ES-I3 (cell line): ENCODE measurements around the gene LIPC.

Experiments
- H3K36me3 ChIP-seq: 2 replicates; pipeline ENCODE4 v1.6.1; 2013; ENCODE audit warnings: mild to moderate bottlenecking, low read length, control low read depth, moderate library complexity; ENCODE audit not compliant: insufficient read depth
- H3K4me1 ChIP-seq: 2 replicates; pipeline ENCODE4 v1.6.1; 2013; ENCODE audit warnings: mild to moderate bottlenecking, control low read depth, low read length; ENCODE audit not compliant: insufficient read depth
- H3K9ac ChIP-seq: 2 replicates; pipeline ENCODE4 v1.6.1; 2013; ENCODE audit warnings: low read depth, mild to moderate bottlenecking, low read length, moderate library complexity
- H3K9me3 ChIP-seq: 2 replicates; pipeline ENCODE4 v1.6.1; 2013; ENCODE audit warnings: mild to moderate bottlenecking, low read length, moderate library complexity; ENCODE audit not compliant: control insufficient read depth, insufficient read depth

The LIPC gene

GRCh38 chr15:58503139-58504027 is 71.6 kb downstream of the LIPC start:
- no peaks in the 10 kb centered on the region for H3K4me1 ChIP-seq
- no peak overlapping the region for H3K9ac ChIP-seq
- H3K36me3 ChIP-seq: no peaks in the 10 kb centered on the region
- H3K9me3 ChIP-seq: no peaks in the 10 kb centered on the region

- H3K9ac ChIP-seq: no peak overlapping the region
- H3K9me3 ChIP-seq: no peaks in the 10 kb centered on the region
- no peaks in the 10 kb centered on the region for H3K4me1 ChIP-seq
- H3K36me3 ChIP-seq: no peaks in the 10 kb centered on the region
Observed at GRCh38 chr15:58504674-58505234, 73.0 kb downstream of the LIPC start.

GRCh38 chr15:58505581-58505980 is 73.8 kb downstream of the LIPC start:
- no peaks in the 10 kb centered on the region for H3K36me3 ChIP-seq
- H3K9me3 ChIP-seq: no peaks in the 10 kb centered on the region
- H3K9ac ChIP-seq: no peak overlapping the region
- H3K4me1 ChIP-seq: no peaks in the 10 kb centered on the region

- H3K9me3 ChIP-seq: no peaks in the 10 kb centered on the region
- no peak overlapping the region for H3K9ac ChIP-seq
- H3K4me1 ChIP-seq: no peaks in the 10 kb centered on the region
- H3K36me3 ChIP-seq: no peaks in the 10 kb centered on the region
Observed at GRCh38 chr15:58506064-58506490, 74.3 kb downstream of the LIPC start.

GRCh38 chr15:58506783-58507668 is 75.2 kb downstream of the LIPC start:
- Histone ChIP-seq H3K9me3 (no peaks in the 10 kb centered on the region), H3K4me1 (no peaks in the 10 kb centered on the region), H3K36me3 (no peaks in the 10 kb centered on the region), H3K9ac (no peak overlapping the region)

GRCh38 chr15:58509556-58509955 is 77.8 kb downstream of the LIPC start:
- no peak overlapping the region for H3K9ac ChIP-seq
- no peaks in the 10 kb centered on the region for H3K9me3 ChIP-seq
- no peaks in the 10 kb centered on the region for H3K36me3 ChIP-seq
- no peaks in the 10 kb centered on the region for H3K4me1 ChIP-seq

GRCh38 chr15:58510715-58511598 is 79.2 kb downstream of the LIPC start:
- H3K9ac ChIP-seq: no peak overlapping the region
- H3K36me3 ChIP-seq: no peaks in the 10 kb centered on the region
- no peaks in the 10 kb centered on the region for H3K9me3 ChIP-seq
- no peaks in the 10 kb centered on the region for H3K4me1 ChIP-seq

GRCh38 chr15:58511599-58511987 is 79.8 kb downstream of the LIPC start:
- H3K36me3 ChIP-seq: no peaks in the 10 kb centered on the region
- no peak overlapping the region for H3K9ac ChIP-seq
- no peaks in the 10 kb centered on the region for H3K9me3 ChIP-seq
- no peaks in the 10 kb centered on the region for H3K4me1 ChIP-seq

- H3K9me3 ChIP-seq: no peaks in the 10 kb centered on the region
- no peaks in the 10 kb centered on the region for H3K4me1 ChIP-seq
- H3K36me3 ChIP-seq: no peaks in the 10 kb centered on the region
- H3K9ac ChIP-seq: no peak overlapping the region
Observed at GRCh38 chr15:58512522-58512921, 80.7 kb downstream of the LIPC start.

GRCh38 chr15:58513008-58513407 is 81.2 kb downstream of the LIPC start:
- no peak overlapping the region for H3K9ac ChIP-seq
- no peaks in the 10 kb centered on the region for H3K4me1 ChIP-seq
- no peaks in the 10 kb centered on the region for H3K9me3 ChIP-seq
- no peaks in the 10 kb centered on the region for H3K36me3 ChIP-seq

- H3K36me3 ChIP-seq: no peaks in the 10 kb centered on the region
- H3K4me1 ChIP-seq: no peaks in the 10 kb centered on the region
- H3K9ac ChIP-seq: no peak overlapping the region
- no peaks in the 10 kb centered on the region for H3K9me3 ChIP-seq
Observed at GRCh38 chr15:58513726-58514336, 82.0 kb downstream of the LIPC start.

- no peaks in the 10 kb centered on the region for H3K36me3 ChIP-seq
- H3K4me1 ChIP-seq: peaks cover under 1% of the 10 kb centered on the region; the same call in 1 of the 2 replicates
- no peak overlapping the region for H3K9ac ChIP-seq
- no peaks in the 10 kb centered on the region for H3K9me3 ChIP-seq
Observed at GRCh38 chr15:58515807-58516206, 84.0 kb downstream of the LIPC start.

- Histone ChIP-seq H3K9me3 (no peaks in the 10 kb centered on the region), H3K9ac (no peak overlapping the region), H3K36me3 (no peaks in the 10 kb centered on the region), H3K4me1 (peaks cover 12% of the 10 kb centered on the region)
Observed at GRCh38 chr15:58517252-58517681, 85.5 kb downstream of the LIPC start.
